Activated CD8-positive, alpha-beta memory T cell treated with anti-CD3 and anti-CD28 coated beads for 4 hours (primary cell): ENCODE results near the gene LOXL1.
"Not testable (repeated sequence)": the region's sequence is repeated elsewhere in the genome, so short reads cannot be mapped to it uniquely, and the experiment has no call there.

Experiments used
- DNase-seq, 2 donors: peaks; one replicate each; pipeline ENCODE4 v3.0.0-alpha.2; 2020; ENCODE audit warnings: low read depth in 2 of 2

The LOXL1 gene

DNA sequence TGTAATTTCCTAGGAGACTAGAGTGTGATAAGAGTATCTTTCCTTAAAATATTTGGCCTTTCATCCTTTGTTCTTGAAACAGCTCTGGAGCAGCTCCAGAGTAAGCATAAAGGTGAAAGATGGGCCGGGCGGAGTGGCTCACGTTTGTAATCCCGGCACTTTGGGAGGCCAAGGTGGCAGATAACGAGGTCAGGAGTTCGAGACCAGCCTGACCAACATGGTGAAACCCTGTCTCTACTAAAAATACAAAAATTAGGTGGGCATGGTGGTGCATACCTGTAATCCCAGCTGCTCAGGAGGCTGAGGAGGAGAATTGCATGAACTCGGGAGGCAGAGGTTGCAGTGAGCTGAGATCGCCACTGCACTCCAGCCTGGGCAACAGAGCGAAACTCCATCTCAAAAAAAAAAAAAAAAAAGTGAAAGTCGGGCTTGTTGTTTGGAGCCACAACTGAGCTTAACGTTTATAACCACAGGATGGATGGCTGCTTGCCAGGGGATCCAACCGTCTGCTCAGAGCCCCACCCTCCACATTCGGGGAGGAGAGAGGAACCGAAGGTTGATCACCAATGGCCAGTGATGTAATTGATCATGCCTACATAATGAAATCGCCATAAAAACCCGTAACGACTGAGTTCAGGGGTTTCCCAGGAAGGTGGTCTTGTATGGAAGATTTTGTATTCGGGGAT lies 49.3 kb downstream of the LOXL1 start:
- DNase-seq = not testable (repeated sequence)

DNA sequence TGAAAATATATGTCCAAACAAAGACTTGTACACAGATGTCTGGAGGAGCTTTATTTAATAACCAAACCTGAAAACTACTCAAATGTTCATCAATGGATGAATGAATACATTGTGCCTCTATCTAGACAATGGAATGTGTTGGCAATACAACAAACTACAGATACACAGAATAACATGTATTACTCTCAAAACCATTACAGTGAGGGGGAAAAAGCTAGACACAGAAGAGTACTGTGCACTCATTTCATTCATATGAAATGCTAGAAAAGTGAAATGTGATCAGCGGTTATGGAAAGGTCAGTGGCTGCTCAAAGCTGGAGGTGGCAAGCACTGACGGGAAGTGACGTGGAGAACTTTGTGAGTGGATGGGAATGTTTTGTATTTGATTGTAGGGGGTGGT lies 52.6 kb downstream of the LOXL1 start:
- no peak for DNase-seq

DNA sequence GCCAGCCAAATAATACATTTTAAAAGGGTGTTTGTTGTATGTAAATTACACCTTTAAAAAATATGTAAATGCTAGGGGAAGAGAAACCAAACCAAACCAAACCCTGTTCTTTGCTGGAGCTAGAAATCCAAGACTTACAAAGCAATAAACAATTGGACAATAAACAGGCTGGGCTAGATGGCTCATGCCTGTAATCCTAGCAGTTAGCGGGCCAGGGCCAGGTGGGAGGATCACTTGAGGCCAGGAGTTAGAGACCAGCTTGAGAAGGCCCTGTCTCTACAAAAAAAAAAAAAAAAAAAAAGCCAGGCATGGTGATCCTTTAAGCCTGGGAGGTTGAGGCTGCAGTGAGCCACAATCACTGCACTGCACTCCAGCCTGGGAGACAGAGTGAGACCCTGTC lies 53.4 kb downstream of the LOXL1 start:
- DNase-seq = no peak

DNA sequence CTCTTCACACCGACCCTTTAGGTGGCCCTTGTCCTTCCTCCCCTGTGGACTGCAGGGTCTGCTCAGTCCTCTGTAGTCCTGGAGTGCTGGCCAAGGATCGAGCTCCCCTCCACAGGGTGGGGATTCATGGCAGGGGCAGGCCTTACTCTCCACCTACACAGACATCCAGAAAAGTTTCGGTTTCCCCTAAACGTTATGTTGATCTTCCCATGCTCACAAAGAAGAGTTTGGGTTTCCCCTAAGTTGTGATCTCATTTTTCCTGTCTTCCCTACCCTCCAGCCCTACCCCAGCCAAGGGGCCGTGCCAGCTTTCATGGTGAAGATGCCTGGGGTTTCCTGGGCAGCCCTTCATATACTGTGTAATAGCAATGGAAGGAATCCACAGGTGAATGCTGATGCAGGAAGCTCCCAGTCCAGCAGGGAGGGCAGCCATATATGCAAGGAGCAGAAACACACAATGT lies 55.5 kb downstream of the LOXL1 start:
- DNase-seq = no peak

DNA sequence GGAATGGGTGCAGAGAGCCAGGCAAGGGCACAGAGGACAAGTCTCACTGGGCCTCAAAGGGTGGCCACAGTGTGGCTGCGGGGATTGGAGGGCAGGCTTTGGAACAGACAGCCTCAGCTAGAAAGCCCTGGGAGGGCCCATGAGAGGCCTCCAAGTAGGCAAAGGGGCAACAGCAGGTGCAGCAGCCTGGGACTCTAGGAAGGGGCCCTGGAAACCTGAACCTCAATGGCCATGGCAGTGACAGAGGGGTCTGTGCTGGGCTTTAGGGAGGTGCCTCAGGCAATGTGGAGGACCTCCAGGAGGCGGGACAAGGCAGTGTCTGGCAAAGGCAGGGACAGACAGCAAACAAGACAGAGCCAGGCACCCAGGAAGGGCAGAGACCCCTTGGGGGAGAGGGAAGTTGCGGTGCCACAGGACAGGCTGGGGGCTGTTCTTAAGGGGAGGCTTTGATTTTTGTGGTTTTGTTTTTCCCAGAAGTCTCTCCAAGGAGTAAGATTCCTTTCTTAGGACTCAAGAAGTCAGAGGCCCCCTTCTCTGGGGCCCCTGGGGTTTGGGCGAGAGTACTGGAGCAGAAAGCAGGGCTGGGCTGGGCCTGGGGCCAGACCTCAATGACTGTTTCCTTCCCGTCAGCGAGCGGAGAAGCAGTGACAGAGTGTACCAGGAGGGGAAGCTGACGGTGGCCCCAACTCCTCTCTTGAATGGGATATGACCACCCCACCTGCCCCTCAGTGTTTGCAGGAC lies 56.1 kb downstream of the LOXL1 start:
- no peak for DNase-seq

DNA sequence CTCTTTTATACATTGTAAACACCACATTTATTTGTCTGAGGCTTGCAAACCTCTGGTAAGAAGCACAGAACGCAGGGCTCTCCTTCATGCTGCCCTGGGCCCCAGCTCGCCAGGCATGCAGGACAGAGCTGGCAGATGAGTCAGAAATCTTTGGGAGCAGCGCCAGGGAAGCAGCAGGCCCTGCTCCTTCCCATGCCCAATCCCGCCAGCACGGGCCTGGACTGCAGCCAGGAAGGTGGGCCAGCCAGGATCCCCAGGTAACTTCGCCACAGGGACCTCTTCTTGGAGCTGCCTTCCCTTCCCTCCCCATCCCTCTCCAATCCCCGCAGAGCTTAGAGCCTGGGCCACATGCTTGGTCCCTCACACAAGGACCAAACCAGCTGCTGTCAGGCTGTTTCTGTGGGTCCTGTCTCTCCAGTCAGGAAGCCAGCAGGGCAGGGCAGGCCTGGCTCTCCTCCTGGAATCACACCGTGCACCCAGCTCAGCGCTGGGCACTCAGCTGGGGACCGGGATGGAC lies 57.0 kb downstream of the LOXL1 start:
- DNase-seq = no peak

DNA sequence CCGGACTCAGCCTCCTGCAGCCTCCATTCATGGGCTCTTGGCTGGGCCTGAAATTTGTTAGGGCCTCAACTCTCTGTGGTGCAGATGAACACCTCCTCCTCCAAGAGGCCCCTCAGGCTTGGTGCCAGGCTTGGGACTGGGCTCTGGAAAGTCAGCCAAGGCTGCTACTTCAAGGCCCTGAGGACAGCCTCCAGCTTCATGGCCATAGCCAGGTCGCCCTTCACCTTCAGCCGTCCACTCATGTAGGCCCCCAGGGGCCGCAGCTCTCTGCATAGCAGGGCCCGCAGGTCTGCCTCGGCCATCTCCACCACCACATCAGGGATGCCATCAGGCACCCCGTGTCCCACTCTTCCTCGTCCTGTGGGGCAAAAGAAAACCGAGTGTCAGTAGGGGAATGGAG lies 57.5 kb downstream of the LOXL1 start:
- no peak for DNase-seq

DNA sequence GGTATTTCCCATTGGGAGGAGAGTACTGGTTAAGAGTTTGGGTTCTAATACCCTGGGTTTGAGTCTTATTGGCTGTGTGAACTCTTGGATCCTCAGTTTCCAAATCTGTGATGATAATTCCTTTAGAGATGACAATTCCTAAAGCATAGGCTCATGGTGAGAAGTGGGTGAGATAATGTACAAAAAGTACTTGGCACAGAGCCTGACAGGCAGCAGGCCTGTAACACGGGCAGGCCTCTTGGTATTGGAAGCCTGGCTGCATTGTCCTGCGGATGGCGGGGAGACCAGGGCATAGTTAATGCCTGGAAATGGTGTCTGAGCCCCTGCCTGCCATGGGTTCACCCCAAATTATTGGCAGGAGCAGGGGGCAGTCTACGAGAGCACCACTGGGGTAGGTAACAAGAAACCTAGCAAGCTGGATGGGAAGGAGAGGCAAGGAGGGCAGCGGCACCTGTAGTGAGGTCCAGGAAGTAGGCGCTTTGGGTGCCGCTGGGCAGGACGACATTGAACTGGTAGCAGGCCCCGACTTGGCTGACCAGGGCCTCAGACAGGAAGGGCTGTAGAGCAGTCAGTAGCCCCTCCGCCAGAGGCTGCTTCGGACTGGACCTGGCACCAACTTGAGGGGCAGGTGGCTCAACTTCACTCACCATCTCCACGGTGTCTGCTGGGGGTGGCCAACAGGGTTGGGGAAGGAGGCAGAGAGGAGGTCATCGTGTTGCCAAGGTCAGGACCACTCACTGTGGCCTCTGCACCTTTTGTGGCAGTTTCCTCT lies 58.1 kb downstream of the LOXL1 start:
- DNase-seq = no peak

DNA sequence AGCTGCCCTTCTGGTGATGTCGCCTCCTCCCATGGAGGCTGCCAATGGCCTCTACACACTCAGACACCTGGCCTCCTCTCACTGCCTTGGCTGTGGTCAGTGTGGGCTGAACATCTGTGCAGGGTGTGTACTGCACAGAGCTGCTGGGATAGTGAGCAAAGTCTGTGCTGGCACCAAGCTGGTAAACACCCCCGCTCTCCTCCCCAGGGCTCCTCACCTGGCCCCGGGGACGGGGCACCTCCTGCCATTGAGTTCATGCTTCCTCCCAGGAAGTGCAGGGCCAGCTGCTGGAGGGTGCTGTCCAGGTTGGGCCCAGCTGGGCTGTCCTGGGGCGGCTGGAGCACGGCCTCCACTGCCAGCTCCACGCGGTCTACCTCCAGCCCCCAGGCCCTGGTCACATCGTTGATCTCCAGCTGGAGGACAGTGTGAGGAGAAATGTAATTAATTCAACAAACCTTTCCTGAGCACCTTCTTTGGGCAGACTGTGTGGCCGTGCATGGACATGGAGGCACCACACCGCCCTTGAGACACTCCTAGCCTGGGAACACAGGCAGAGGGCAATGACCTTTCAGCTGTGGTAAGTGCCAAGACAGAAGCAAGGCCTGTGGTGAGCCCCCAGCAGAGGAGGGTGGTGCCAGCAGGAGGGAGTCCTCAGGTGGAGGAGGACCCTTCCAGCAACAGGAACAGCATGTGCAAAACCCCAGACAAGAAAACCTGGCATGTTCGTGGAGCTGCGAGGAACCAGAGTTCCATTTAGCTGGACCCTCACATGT lies 59.0 kb downstream of the LOXL1 start:
- DNase-seq = no peak

DNA sequence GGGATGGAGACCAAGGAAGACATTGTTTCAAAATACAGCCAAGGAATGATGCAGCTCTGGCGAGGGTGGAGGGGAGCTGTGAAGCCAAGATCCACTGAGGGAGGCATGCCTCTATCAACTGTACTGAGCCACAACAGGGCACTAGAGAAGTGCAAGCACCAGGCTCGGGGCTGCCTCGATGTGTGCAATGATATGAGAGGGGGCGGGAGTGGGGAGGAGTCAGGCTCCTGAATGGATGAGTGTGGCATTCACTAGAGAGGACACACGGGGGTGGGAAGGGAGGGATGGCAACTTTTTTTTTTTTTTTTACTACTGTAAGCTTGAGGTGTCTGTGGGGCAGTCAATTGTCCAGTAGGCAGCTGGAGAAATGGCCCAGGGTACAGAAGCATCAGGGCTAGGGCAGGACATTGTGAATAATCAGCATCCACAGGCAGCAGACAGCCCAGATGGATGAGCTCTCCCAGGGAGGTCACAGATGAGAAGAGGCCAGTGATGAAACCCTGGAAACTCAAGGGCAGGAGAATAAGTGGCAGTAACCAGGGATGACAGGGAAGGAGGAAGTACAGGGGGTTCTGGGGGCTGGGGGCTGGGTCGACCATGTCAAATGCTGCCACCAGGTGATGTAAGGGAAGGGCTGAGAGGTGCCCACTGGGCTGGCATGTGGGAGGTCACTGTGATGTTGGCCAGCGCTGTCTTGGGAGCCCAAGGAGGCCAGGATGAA lies 60.0 kb downstream of the LOXL1 start:
- DNase-seq = no peak

DNA sequence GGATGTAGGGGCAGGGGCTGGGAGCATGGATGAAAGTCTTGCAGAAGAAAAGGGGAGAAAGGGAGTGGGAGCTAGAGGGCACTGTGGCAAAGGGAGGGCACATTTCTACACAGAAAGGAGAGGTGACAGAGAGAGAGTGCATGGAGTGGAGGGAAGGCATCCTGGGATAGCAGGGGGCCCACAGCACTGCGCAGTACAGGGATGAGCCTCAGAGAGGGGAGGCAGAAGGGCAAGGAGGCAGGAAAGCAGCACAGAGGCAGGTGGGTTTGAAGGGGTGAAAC lies 60.5 kb downstream of the LOXL1 start:
- DNase-seq = no peak

DNA sequence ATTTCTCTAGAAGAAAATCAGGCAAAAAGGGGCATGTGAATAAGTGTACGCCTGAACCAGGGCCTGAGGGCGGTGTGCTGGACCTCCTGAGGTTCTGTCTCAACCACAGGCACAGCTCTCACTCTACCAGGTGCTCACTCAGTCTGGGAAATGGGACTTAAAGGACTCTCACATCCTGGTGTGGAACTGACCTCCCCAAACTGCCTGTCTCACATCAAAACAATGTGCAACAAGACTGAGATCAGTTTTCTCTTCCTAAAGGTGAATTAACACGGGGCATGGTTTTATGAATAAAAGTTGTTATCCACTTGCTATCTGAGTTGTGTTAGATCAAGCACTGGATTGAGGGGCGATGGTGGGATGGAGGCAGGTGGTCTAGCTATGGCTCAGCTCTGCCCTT lies 61.0 kb downstream of the LOXL1 start:
- DNase-seq = no peak

DNA sequence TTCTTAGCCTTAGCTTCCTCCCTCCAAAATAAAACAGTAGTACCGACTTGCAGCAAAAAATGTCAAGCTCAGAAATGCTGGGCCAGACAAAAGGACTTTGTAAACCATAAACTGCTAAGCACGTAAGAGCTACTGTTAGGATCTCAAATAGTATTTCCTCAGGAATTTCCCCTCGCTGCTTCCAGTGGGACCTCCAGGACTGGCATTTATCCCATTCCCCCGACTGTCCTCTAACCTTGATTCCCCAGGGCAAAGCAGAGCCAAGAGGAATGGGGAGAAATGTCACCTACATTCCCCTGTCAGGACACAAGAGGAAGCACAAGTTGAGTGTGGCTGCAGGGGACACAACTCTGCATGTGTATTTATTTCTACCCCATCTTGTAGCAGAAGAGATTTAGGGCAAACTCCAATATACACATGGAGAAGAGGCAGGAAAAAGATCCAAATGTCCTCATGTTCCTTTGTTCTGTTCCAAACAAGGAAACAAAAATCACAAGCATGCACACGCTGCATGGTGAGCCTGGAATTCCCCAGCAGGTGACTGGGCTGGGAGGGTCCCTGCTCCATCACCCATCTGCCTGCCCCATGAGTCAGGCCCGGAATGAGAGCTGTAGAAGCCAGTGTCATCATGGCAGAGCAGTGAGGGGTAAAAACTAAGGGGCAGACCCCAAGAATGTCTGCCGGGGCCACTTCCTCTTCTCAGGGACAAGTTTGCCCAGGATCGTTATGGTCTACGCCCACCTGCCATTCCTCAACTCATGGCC lies 61.6 kb downstream of the LOXL1 start:
- no peak for DNase-seq

DNA sequence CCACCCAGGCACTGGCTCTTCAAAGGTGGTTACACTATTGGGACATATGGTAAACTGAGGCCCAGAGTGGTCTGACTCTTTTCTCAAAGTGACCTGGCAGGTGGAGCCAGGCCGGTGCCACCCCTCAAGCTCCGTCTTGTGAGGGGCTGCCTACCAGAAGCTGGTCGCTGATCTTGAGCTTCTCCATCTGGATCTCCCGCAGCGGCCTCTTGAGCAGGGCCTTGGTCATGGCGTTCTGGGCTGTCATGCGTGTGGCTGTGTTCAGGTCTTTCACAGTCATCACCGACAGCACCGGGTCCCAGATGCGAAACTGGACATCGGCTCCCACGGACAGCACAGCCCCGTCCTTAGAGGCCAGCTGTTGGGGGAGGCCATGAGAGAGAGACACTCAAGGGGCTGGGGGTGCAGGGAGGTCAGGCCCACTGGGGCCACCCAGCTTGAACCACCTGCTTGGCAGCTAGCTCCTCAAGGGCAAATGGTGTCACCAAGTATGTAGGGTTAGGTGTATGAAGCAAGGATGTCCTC lies 62.2 kb downstream of the LOXL1 start:
- no peak for DNase-seq

DNA sequence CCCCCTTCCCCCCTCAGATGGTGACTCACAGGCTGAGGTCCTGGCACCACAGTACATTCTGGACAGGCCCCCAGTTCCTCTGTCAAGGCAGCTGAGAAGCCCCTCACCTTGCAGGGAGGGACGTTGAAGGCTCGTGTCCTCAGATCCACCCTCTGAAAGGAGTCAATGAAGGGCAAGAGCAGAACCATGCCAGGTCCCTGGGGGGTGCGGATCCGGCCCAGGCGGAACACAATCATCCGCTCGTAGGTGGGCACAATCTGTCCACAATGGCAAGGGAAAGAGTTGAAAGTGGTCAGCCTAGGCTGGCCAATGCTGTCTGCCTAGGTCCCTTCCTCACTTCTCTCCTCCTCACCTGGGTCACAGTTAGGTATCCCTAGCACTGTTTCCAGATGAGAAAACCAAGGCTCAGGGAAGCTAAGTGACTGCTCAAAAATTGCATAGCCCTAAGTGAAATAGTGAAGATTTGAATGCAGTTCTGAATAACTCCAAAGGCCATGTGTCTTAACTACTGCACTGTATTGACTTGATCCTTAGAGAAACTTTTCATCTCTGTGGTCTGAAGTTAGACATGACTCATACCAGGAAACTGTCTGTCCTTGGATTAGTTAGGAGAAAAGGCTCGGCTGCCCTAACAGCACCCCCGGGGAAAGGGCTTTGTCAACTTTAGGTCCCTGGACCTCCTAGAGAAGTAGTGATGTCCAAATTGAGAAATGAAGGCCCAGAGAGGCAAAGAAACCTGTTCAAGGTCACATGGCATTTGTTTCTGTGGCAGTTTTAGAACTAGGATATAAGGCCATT lies 62.9 kb downstream of the LOXL1 start:
- DNase-seq = no peak

DNA sequence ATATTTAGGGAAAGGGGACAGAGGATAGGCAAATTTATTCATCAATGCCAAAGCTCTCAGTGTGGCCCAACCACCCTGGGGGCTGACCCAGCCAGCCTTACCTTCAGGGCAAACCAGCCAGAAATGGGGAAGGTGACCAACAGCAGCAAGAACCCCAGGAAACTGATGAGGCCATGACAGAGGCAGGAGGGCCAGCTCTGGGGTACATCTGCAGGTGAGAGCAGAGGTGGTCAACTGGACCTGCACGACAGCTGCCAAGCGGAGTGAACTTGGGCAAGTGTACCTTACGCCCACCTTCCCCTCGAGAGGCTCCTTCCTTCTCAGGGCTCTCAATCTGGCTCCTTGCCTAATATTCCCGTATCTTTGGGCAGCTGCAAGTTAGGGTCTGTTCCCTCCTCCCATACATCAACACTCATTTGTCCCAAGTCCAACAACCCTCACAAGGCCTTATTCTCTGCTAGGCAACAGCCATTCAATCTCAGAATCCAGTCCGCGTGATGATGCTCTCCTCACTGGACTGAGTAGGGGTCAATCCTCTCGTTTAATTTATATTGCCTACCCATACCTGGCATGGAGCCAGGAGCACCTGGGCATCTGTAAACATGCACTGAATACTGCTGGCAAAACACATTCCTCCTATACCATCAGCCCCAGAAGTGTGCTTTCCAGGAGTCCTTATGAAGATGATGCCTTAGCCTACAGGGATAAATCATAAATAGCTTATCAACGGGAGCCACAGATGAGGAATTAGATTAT lies 64.2 kb downstream of the LOXL1 start:
- no peak for DNase-seq

DNA sequence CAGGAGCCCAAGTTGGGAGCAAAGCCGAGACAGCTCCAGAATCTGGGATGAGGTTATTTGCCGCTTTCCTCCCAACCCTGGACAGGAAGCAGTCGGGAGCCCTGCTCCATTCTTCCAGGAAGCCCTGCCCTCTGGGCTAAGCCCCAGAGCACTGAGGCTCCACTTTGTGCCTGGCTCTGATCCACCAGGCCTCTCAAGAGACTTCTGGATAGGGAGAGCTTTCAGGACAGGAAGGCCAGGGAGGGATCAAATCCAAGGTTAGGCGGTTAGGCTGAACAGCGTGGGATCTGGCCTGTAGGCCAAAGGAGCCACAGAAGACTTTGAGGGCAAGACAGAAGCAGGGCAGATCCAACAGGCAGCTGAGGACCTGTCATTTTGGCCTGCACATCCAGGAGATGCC lies 65.0 kb downstream of the LOXL1 start:
- DNase-seq = no peak

DNA sequence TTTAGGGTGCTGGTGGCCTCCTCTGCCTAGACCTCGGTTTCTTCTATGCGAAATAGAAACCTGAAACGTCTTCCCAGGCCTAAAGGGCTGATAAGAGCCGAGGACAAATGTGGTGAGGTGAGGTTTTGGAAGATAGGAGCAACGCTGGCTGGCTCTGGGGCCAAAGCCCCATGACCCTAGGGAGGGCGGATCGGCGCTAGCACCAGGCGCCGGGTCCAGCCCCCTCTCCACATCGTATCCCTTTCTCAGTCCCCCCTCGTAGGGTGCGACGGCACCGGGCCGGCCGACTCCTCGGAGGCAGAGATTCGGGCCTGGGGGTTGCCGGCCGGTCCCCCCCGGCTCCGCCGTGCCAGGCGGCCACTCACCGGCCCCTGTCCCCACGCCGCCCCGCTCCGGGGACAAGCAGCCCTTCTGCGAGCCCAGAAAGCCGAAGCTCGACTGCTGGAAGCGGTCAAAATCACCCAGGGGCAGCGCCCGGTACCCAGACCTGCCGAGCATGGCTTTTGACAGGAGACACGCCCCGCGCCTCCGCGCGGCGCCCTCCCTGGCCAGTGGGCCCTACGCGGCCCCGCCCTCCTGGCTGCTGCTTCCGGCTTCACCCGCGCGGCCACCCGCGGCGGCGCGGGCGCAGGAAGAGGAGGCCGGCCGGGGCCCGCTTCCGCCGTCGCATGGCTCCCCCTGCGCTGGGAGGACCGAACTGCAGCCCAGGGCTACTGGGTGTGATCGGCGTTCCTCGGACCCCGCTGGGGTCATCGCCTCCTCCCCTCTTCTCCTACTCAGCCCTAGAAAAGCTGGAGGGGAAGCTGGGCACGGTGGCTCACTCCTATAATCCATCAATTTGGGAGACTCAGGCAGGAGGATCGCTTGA lies 65.7 kb downstream of the LOXL1 start, which contains the start of gene STOML1:
Gene STOML1 (minus strand): TSS at position 570 of the 868 bp plus-strand sequence. CDS start 72 bp downstream, at position 498.
- DNase-seq = peak; percentile 86
